Smooth muscle cell (in vitro differentiated cells): ENCODE data around the gene KCNK3. TPM values are rescaled to one million over a fixed set of nuclear protein-coding genes. Genes with fewer than 3 reads are reported as not detected.

Experiments used
- DNase-seq: peaks from one replicate; lab custom pipeline; 2025; ENCODE audit not compliant: unreplicated experiment; lab: John Stamatoyannopoulos, UW
- H2AFZ ChIP-seq: fragments of 200-600 bp; sonication (generic); 2 replicates; pipeline ENCODE4 v1.6.0; 2016; ENCODE audit warnings: antibody characterized with exemption, low read depth, mild to moderate bottlenecking
- H3F3A ChIP-seq: fragments of 200-600 bp; sonication (generic); 2 replicates; pipeline ENCODE4 v1.6.0; 2017; ENCODE audit warnings: antibody characterized with exemption, low read depth
- H3K27ac ChIP-seq: fragments of 200-600 bp; sonication (generic); 2 replicates; pipeline ENCODE4 v1.5.1; 2016; ENCODE audit warnings: low read depth, mild to moderate bottlenecking
- H3K27me3 ChIP-seq: fragments of 200-600 bp; sonication (generic); 2 replicates; pipeline ENCODE4 v1.6.1; 2016; ENCODE audit warnings: low read depth, mild to moderate bottlenecking
- H3K36me3 ChIP-seq: fragments of 200-600 bp; sonication (generic); 2 replicates; pipeline ENCODE4 v1.5.1; 2016; ENCODE audit warnings: low read depth
- H3K4me1 ChIP-seq: fragments of 200-600 bp; sonication (generic); 2 replicates; pipeline ENCODE4 v1.5.1; 2016; ENCODE audit warnings: low read depth
- H3K4me2 ChIP-seq: fragments of 200-600 bp; sonication (generic); 2 replicates; pipeline ENCODE4 v1.6.0; 2016; ENCODE audit warnings: mild to moderate bottlenecking
- H3K4me3 ChIP-seq: fragments of 200-600 bp; sonication (generic); 2 replicates; pipeline ENCODE4 v1.5.1; 2016; ENCODE audit warnings: mild to moderate bottlenecking
- H3K79me2 ChIP-seq: fragments of 200-600 bp; sonication (generic); 2 replicates; pipeline ENCODE4 v1.6.0; 2016; ENCODE audit warnings: low read depth, mild to moderate bottlenecking
- H3K9ac ChIP-seq: fragments of 200-600 bp; sonication (generic); 2 replicates; pipeline ENCODE4 v1.6.0; 2016; ENCODE audit warnings: low read depth
- H3K9me3 ChIP-seq: fragments of 200-600 bp; sonication (generic); replicated peaks from 2 replicates; pipeline ENCODE4 v1.5.1; 2016; ENCODE audit warnings: low read depth
- H4K20me1 ChIP-seq: fragments of 200-600 bp; sonication (generic); 2 replicates; pipeline ENCODE4 v1.6.0; 2016; ENCODE audit warnings: low read depth
- WGBS: methylation state at CpG from one replicate; pipeline ENCODE4 v1.1.7; 2016; ENCODE audit warnings: low lambda C conversion rate; 5-methylcytosine and 5-hydroxymethylcytosine counted together
- polyA plus RNA-seq: library from polyadenylated mRNA; unstranded; fragments of >200 nt; fragmentation: Nextera tagmentation; extraction: Ambion mirVana; gene quantifications from 2 replicates; pipeline ENCODE4 v1.2.1, GENCODE V29; 2016
- total RNA-seq: library from RNA; depleted of rRNA; stranded (reverse); fragments of >200 nt; gene quantifications from 2 replicates; pipeline ENCODE4 v1.2.3, GENCODE V29; 2014
- TF ChIP-seq, protein P1 (sequence below): fragments of 200-600 bp; sonication (generic); IDR thresholded peaks from 2 replicates; pipeline ENCODE4 v1.5.1; 2017; ENCODE audit warnings: borderline replicate concordance, mild to moderate bottlenecking, antibody characterized with exemption; ENCODE audit not compliant: insufficient read depth, poor library complexity, severe bottlenecking

The KCNK3 gene
- total and polyA plus RNA-seq, 2 experiments from 2014 or later = 1.1 to 7.5 TPM

DNA sequence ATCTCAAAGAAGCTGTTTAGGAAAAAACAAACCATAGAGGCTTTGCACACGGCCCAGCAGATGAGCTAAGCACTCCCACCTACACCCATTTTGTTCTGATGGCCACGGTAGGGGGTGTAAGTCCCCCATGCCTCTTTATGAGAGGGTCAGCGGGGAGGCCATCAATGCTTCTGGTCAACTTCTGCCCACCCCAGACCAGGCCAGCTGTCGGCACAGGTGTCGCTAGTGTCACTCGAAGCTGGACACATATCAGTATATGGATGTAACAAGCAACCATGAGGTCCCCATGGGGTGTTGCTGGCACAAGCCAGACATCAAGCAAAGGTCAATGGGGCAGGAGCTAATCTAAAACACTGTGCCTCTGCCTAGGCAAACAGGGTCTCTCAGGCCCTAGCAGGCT lies 47.8 kb downstream of the KCNK3 start:
- Histone ChIP-seq H4K20me1 (no peaks in the 10 kb centered on the region), H3K27ac (no peak overlapping the region), H3K9me3 (no peaks in the 10 kb centered on the region), H3K4me3 (no peak overlapping the region), H3F3A (no peaks in the 10 kb centered on the region), H3K4me2 (no peak overlapping the region), H3K36me3 (no peaks in the 10 kb centered on the region), H2AFZ (no peak overlapping the region), H3K27me3 (no peaks in the 10 kb centered on the region), H3K79me2 (no peaks in the 10 kb centered on the region), H3K9ac (no peak overlapping the region), H3K4me1 (no peaks in the 10 kb centered on the region)
- TF ChIP-seq, protein P1, sequence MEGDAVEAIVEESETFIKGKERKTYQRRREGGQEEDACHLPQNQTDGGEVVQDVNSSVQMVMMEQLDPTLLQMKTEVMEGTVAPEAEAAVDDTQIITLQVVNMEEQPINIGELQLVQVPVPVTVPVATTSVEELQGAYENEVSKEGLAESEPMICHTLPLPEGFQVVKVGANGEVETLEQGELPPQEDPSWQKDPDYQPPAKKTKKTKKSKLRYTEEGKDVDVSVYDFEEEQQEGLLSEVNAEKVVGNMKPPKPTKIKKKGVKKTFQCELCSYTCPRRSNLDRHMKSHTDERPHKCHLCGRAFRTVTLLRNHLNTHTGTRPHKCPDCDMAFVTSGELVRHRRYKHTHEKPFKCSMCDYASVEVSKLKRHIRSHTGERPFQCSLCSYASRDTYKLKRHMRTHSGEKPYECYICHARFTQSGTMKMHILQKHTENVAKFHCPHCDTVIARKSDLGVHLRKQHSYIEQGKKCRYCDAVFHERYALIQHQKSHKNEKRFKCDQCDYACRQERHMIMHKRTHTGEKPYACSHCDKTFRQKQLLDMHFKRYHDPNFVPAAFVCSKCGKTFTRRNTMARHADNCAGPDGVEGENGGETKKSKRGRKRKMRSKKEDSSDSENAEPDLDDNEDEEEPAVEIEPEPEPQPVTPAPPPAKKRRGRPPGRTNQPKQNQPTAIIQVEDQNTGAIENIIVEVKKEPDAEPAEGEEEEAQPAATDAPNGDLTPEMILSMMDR = no peak
- 77% methylated on average over 6 of the region's 6 CpGs for WGBS
- no peak for DNase-seq

DNA sequence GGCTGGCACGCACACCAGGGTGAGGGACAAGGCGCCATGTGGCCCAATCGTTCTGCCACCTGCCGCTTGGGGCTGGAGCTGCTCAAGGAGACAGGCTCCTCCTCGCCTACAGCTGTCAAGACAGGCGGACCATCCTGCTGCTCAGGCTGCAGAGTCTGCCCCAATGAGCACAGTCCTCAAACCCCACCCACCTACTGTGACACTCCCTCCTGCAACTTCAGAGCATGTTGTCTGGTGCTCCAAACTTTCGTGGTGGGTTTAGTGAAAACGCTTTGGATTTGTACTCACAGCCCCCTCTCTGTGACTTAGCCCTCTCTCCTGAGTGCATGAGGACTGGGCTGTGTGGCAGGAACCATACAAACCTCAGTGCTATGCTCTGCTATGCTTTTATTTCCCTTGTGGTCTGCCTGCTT lies 48.4 kb downstream of the KCNK3 start:
- H2AFZ ChIP-seq = no peak overlapping the region
- H3K27ac ChIP-seq = no peak overlapping the region
- no peak for DNase-seq
- TF ChIP-seq, protein P1 = no peak
- H3K27me3 ChIP-seq = no peaks in the 10 kb centered on the region
- no peaks in the 10 kb centered on the region for H4K20me1 ChIP-seq
- no peak overlapping the region for H3K9ac ChIP-seq
- H3K4me1 ChIP-seq = no peaks in the 10 kb centered on the region
- H3K4me3 ChIP-seq = no peak overlapping the region
- 62% methylated on average over 8 of the region's 8 CpGs for WGBS
- no peaks in the 10 kb centered on the region for H3K9me3 ChIP-seq
- no peaks in the 10 kb centered on the region for H3K79me2 ChIP-seq
- no peaks in the 10 kb centered on the region for H3F3A ChIP-seq
- H3K36me3 ChIP-seq = no peaks in the 10 kb centered on the region
- H3K4me2 ChIP-seq = no peak overlapping the region

DNA sequence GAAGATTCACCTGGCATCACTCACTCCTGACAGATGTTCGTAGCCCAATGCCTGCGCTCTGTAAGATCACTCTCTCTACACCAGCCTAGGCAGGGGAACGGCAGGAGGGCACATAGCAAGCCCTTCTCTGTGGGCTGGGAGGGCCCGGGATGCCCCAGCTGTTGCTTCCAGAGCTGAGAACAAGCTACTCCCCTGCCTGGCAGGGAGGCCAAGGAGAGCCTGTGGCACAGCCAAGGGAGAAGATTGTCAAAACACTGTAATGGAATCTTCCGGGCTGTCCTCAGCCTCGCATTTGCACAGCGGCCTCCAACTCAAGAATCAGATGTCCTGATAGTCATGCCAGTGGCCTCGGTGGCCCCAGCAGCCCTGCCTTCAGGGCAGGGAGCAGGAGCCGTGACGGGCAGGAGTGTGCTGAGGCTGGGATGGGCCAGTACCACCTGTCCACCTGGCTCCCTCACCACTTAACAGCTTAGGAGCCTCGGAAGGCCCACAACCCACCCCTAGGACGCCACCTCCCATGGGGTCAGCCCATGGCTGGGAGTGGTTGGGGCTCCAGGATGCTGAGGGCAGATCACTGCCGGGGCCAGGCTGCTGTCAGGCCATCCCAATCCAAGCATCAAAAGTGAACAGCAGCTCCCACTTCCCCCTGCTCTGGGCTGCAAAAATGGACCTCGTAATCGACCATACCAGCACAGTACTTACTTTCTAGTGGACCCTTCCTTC lies 49.7 kb downstream of the KCNK3 start:
- Histone ChIP-seq H3K9me3 (no peaks in the 10 kb centered on the region), H4K20me1 (no peaks in the 10 kb centered on the region), H3K4me2 (no peak overlapping the region), H3K36me3 (no peaks in the 10 kb centered on the region), H3K4me1 (no peaks in the 10 kb centered on the region), H2AFZ (no peak overlapping the region), H3K4me3 (no peak overlapping the region), H3K27me3 (no peaks in the 10 kb centered on the region), H3K79me2 (no peaks in the 10 kb centered on the region), H3K9ac (no peak overlapping the region), H3F3A (no peaks in the 10 kb centered on the region), H3K27ac (no peak overlapping the region)
- TF ChIP-seq, protein P1 = no peak
- no peak for DNase-seq
- WGBS = 94% methylated on average over 15 of the region's 15 CpGs

DNA sequence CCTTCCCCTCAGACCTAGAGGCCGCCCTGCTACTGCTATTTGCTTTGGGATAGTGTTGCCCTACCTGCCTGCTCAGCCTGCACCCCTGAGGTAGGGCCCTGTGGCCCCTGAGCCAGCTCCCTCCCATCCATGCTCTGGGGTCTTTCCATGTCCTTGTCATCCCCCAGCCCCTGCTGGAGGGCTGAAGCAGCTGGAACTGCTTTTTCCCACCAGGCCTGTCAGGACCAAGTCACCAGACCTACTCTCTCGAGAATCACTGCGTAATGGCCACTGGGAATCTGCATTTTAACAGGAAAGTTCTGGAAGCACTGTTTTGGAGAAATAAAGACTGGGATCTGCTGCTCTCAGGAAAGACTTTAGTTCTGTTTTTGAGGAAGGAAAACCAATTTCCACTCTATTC lies 51.3 kb downstream of the KCNK3 start:
- no peaks in the 10 kb centered on the region for H3K9me3 ChIP-seq
- H3K4me1 ChIP-seq = no peaks in the 10 kb centered on the region
- no peak overlapping the region for H3K4me2 ChIP-seq
- H3K27me3 ChIP-seq = no peaks in the 10 kb centered on the region
- 93% methylated on average over 3 of the region's 3 CpGs for WGBS
- H3F3A ChIP-seq = no peaks in the 10 kb centered on the region
- no peak for DNase-seq
- no peak overlapping the region for H3K4me3 ChIP-seq
- H3K9ac ChIP-seq = no peak overlapping the region
- H4K20me1 ChIP-seq = no peaks in the 10 kb centered on the region
- TF ChIP-seq, protein P1 = no peak
- no peak overlapping the region for H2AFZ ChIP-seq
- no peak overlapping the region for H3K27ac ChIP-seq
- no peaks in the 10 kb centered on the region for H3K36me3 ChIP-seq
- no peaks in the 10 kb centered on the region for H3K79me2 ChIP-seq
